H1 (cell line): Measurements from ENCODE around the gene COL4A4. TPM values are rescaled to one million over a fixed set of nuclear protein-coding genes. Genes with fewer than 3 reads are reported as not detected.

Experiments used
- CBX5 ChIP-seq: fragments of 300-800, 300-1000 bp; sonication (generic); IDR thresholded peaks from 2 replicates; pipeline ENCODE4 v1.7.1; 2016; ENCODE audit warnings: antibody characterized with exemption, low read length, low read depth
- HDAC6 ChIP-seq: IDR thresholded peaks from one replicate; pipeline ENCODE4 v1.7.1; 2012; ENCODE audit warnings: low read depth, mild to moderate bottlenecking, inconsistent platforms, low read length, moderate library complexity
- TBP ChIP-seq: IDR thresholded peaks from 2 replicates; pipeline ENCODE4 v1.6.1; 2011; ENCODE audit warnings: low read depth, low read length, improper control_type of control experiment
- polyA plus RNA-seq, 7 experiments: library from polyadenylated mRNA; depleted of rRNA in 3 of 7; stranded (reverse) in 5 of 7; unstranded in 2 of 7; fragments of >200 nt in 5 of 7; fragments of 200-250 nt in 2 of 7; gene quantifications; 1 replicate in 5 of 7; 2 replicates in 1 of 7; 4 replicates in 1 of 7; pipeline versions ENCODE4 v1.2.1 to v1.2.3, GENCODE V29; 2011 to 2013; ENCODE audit warnings: missing spikeins in 2 of 7, mixed read lengths in 2 of 7
- total RNA-seq: library from RNA; stranded (reverse); fragmentation: NEBNext Ultra II Directional; extraction: Animal tissue kit (Norgen Biotek cat#: 25700); gene quantifications from 2 replicates; pipeline ENCODE4 v1.2.1, GENCODE V29; 2021

Gene COL4A4
- total and polyA plus RNA-seq, 2 of the 8 experiments (the other 6 are each of a cell fraction or from before 2014, with no cell fraction given): 0.33 to 1.7 TPM

DNA sequence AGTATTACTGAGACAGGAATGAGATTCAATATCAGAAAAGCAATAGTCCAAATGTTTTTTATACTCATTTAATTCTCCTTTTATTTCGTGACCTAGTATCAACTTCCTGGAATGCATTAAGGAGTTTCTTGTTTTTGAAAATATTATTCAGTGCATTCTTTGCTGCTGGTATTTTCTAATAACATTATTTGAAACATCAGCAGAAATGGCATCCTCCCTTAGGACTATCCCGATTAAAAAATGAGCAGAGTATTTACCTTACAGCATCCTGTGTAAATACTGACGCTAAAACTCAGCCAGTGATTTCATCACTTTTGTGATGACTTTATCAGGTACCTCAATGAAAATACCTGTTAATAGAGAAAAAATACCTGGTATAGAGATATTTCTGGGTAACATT is 16.8 kb upstream of the COL4A4 start (continued):
- TF ChIP-seq TBP: no peak
- TF ChIP-seq HDAC6: no peak
- no peak for TF ChIP-seq CBX5
